H4 (cell line): Measurements from ENCODE around the gene SPATA31C1. TPM values are rescaled to one million over a fixed set of nuclear protein-coding genes. Genes with fewer than 3 reads are reported as not detected.
"Not testable (repeated sequence)": the region's sequence is repeated elsewhere in the genome, so short reads cannot be mapped to it uniquely, and the experiment has no call there.

Experiments
- DNase-seq: peaks from one replicate; pipeline ENCODE4 v3.0.0-alpha.2; 2015; ENCODE audit warnings: low spot score
- total RNA-seq: library from RNA; depleted of rRNA; stranded (reverse); fragments of >200 nt; shearing (Covaris generic); gene quantifications from 2 replicates; pipeline ENCODE4 v1.2.3, GENCODE V29; 2014; rRNA removed

SPATA31C1 gene
- not detected in 2 replicates for total RNA-seq

DNA sequence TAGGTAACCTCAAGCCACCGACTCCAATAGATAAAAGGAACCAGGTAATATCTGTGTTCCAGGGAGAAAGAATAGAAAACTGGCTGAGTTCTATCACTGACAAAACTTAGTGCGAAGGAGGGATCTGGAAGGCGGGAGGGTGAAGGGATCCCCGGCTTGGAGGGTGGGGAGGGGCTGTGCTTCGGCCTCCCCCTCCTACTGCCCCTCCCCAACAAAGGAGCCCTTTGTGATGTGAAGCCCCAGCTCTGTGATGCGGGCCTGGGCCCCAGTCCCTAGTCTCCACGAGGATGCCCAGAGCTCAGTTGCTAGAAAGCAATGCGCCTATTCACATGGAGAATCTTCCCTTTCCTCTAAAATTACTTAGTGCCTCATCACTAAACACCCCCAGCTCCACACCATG, at the start of gene SPATA31C1:
SPATA31C1 (plus strand) TSS at position 301 of the 400 bp plus-strand sequence.
- not testable (repeated sequence) for DNase-seq

DNA sequence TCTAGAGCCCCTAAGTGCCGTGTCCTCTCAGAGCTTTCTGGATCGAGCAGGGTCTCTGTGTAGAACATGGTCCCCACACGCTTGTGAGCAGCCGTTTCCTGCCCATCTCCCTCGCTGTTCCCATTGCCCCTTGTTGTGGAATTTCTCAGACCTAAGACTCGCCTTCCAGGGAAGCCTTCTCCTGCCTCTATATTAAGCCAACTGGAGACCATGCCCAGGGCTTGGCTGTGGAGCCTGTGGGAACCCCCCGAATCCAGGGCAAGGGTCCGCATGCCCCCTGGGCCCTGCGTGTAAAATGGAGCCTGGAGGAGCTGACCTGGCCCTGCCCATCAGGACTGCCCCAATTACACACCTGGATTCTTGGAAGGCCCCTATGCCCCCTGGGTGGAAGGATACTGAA, 49.6 kb upstream of the SPATA31C1 start:
- DNase-seq = no peak

- DNase-seq = no peak
Measured at GRCh38 chr9:87868635-87869034, 49.1 kb upstream of the SPATA31C1 start.

DNA sequence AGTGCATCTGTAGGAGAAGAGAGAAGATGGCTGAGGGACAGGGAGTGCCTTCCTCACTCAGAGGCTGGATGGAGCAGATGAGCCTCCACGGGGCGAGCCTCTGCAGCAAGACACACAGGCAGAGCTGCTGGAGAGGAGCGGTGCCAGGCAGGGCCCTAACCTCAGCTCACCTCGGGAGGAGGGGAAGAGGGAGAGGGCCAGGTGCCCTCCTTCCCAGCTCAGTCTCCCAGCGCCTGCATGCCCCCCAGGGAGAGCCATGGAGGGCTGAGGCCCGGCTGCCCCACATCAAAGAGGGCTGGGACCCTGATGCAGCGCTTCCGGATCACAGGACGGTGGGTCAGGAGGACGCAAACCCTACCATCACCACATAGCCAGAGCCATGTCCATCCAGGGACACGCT, 48.7 kb upstream of the SPATA31C1 start:
- DNase-seq = no peak

GRCh38 chr9:87871425-87872078, 46.2 kb upstream of the SPATA31C1 start:
- no peak for DNase-seq

- peak; percentile 47 for DNase-seq
Measured at GRCh38 chr9:87872079-87872624, 45.6 kb upstream of the SPATA31C1 start.

DNA sequence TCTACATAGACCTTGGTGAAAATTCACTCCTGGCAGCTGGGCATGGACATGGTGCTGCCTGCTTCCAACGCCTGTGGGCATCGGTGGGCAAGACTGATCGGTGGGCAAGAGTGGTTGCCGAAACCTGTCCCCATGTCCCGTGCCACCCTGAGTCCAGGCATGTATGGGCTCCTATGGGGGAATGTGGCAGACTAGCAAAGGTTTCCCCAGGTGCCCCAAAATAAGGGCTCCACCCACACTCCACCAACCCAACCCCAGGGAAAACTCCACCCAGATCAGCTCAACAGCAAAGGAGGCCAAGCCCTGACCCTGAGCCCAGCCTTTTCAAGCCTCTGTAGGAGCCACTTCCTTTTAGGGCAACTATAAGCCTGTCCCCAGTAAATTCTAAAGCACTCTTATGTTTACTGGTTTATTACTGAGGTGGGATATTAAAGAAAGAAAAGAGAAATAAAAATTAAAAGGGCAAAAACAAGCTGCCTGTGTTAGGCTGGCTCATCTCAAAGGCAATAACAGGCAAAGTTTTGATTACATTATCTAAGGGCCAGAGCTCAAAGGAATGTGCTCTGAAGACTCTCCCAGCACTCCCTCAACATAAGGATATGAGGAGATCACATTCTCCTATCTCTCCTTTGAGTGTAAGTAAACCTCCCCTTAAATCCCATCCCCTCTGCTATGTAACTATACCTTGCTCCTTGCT, 44.0 kb upstream of the SPATA31C1 start:
- no peak for DNase-seq

GRCh38 chr9:87874304-87874623, 43.5 kb upstream of the SPATA31C1 start:
- no peak for DNase-seq

DNA sequence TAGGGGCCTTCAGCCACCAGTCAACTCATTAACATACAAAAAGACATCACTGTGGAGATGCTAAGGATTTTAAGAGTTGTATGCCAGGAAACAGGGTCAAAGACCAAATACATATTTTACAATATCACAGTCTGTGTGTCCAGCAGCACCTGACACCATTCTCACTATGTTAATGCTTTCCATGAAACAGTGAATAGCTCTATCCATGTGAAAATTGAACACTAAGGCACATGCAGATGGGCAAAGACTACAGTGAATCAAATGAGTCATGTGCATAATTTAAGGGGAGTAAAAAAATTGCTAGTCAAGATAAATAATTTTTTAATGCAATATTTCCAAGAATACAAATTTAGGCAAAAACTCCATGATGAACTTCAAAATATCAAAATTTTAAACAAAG, 42.7 kb upstream of the SPATA31C1 start:
- no peak for DNase-seq

DNA sequence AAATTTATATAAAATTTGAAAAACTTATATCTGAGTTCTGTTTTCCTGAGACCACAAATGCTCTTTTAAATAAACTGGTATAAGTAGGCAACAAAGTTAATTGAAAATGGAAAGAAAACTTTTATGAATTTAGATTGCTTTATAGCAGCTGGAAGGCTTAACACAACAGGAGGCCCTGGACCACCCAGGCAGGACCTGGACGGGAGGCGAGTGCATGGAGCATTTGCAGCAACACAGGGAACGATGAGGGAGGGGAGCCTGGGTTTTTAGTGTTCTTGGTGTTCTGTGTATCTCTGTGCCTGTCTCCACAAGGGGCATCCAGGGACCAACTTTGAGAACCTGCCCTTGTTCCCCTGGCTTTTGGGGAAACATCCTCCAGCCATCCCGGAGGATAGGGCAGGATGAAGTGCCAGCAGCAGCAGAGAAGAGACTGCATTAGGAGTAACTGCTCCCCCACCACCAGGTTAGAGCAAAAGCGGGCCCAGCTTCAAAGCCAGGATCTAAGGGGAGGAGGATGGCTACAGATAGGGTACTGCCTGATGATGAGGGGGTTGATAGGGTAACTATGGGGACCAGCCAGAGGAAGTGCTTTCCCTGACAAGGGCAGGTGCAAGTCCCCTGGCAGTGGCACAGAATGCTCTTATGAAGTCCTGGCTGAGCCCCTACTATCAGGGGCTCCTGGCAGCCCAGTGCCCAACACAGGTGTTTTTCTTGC, 41.8 kb upstream of the SPATA31C1 start:
- no peak for DNase-seq

DNA sequence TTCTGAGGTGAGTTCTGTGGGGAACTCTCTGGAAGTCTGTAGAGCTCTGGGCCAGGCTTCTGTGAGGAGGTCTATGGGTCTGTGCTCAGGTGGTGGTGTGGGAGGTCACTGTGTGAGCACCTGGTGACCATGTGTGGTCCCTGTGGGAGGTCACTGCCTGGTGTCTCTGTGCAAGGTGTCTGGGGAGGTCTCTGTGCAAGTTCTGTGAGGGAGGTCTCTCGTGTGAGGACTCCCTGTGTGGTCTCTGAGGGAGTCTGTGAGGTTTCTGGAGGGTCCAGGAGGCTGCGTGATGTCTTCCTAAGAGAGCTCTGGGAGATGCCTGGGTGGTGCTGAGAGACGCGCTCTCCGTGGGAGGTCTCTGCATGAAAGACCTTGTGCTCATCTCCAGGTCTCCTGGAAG, 41.1 kb upstream of the SPATA31C1 start:
- no peak for DNase-seq

- peak; percentile 54 for DNase-seq
Measured at GRCh38 chr9:87878989-87879511, 38.7 kb upstream of the SPATA31C1 start.

DNA sequence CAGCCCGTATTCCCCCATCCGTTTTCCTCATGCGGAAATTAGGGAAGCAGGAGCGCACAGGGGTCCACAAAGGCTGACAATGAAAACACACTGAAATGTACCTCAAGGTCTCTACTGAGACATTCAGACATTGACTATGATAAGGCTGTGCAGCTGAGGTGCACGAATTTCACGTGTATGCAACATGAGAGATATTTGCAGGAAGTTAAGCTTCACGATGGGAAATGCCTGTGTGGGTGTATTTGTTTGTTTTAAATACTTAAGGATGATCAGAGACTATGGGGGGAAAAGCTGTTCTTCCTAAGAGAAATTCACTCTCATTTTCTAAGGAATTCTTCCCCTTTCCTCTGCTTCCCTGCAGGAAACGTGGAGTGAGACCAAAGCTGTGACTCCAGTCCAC, 37.6 kb upstream of the SPATA31C1 start:
- DNase-seq = no peak

DNA sequence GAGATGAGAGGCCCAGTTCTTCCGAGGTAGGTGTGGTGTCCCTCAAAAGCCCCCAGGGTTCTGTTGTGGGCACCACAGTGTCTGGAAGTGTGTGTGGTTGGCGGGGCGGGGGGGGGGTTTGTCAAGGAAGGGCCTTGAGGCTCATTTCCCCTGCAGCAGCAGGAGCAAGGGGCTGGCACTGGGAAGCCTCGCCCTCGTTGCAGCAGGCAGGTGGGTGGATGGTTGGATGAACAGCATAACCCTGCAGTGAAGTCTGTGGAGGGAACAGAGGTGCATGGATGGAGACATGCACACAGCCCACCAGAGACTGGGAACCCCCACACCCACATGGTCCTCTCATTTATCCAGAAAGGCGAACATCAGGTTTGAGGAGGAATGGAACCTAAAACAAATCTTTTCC, 37.1 kb upstream of the SPATA31C1 start:
- no peak for DNase-seq

- no peak for DNase-seq
Measured at GRCh38 chr9:87882627-87883026, 35.1 kb upstream of the SPATA31C1 start, which contains the start of gene SPATA31E1. TSS of gene SPATA31E1 (plus strand) at chr9:87882877. CDS start at chr9:87882892, 15 bp downstream.

DNA sequence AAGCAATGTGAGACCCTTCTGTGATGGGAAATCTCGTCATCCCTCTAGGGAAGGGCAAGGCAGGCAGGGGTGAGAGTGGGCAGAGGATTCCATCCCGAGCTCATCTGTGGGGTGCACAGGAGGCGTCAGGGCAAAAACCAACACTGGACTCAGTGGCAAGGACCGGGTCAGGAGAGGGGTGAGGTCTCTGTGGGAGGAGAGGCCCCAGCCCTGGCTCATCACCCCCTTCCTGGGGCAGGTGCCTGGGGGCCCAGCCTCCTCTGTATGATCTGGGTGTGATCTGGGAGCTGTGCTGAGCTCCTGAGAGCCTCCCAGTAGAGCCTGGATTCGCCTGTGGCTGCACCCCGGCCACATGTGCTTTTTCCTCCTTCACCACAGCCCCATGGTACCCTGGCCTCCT, 34.5 kb upstream of the SPATA31C1 start:
- no peak for DNase-seq

GRCh38 chr9:87883990-87884389, 33.8 kb upstream of the SPATA31C1 start:
- no peak for DNase-seq

DNA sequence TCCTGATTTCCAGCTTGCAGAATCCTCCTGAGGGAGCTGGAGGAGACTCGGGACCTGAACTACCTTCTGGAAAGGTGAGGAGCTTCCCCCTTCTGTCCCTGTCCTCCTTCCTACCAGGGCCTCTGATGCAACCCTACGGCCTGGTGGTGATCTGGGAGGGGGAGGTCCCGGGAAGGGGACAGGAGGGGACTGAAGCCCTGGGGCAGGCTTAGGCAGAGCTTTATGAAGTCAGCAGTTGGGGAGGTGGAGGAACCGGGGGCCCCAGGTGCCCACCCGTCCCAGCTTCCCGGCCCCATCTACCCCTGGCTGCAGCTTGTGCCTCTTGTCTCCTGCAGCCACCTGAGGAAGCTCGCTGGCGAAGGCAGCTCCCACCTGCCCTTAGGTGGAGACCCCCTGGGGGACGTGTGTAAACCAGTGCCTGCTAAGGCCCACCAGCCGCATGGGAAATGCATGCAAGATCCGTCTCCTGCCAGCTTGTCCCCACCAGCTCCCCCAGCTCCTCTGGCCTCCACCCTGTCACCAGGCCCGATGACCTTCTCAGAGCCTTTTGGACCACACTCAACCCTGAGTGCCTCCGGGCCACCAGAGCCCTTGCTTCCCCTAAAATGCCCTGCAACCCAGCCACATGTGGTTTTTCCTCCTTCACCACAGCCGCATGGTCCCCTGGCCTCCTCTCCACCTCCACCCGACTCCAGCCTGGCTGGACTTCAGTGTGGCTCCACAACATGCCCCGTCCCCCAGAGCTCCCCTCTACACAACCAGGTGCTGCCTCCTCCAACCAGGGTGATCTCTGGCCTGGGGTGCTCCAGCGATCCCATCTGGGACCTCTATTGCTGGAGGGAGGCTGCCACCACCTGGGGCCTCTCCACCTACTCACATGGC, 32.9 kb upstream of the SPATA31C1 start:
- no peak for DNase-seq

GRCh38 chr9:87885484-87886189, 32.1 kb upstream of the SPATA31C1 start:
- DNase-seq = no peak

GRCh38 chr9:87886210-87886932, 31.4 kb upstream of the SPATA31C1 start:
- DNase-seq = no peak
